HG02610 (cell line): ENCODE measurements around the gene REG1B.

ENCODE experiments used
- ATAC-seq: cut with Tn5 transposase; IDR thresholded peaks from one replicate; pipeline ENCODE4 v1.9.1; 2021; ENCODE audit warnings: mild to moderate bottlenecking, moderate library complexity; ENCODE audit not compliant: unreplicated experiment

REG1B gene, protein sequence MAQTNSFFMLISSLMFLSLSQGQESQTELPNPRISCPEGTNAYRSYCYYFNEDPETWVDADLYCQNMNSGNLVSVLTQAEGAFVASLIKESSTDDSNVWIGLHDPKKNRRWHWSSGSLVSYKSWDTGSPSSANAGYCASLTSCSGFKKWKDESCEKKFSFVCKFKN

DNA sequence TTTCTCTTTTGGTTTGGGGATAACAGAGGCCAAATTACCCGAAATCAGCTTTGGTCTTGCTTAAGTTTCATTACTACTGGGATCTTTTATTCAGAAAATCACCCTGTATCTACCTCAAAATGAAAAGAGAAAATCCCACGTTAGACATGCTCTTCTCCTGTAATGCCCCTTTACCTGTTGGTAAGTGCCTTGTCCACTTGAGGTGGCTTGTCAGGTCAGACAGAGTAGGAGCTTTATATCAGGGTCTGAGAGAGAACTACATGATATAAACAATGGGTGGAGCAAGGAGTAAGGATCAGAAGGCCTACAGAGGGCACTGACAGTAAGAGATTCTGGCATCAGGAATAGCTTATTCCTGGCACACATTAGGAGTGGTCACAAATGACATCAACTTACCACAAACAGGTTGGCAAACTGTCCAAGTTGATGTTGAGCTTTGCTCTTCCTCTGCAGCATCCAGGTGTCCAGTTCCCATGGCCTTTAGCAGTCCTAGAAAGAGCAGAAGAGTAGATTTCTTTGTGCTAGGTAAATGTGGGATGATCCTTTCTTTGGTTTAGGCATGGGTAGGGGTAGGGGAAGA is at the start of gene REG1B:
TSS of gene REG1B (minus strand) at position 209 of the 580 bp plus-strand sequence. CDS start 381 bp downstream, outside the sequence.
- no peak for ATAC-seq

DNA sequence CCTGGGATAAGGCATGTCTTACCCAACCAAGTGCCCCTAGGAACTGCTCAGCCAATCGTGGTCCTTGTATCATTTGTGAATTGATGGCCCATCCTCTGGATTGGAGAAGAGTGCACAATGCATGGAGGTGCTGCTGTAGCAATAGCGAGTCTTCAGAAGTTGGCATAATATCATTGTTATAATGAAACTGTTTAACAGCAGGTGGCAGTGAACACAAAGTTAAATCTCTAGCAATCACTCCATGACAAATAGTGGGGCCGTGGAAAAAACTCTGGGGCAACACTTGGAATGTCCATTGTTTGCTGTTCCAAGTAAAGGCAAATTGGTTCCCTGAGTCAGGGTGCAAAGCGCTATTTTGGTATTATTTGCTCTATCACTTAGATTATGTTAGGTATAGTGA is 43.9 kb upstream of the REG1B start:
- no peak for ATAC-seq

DNA sequence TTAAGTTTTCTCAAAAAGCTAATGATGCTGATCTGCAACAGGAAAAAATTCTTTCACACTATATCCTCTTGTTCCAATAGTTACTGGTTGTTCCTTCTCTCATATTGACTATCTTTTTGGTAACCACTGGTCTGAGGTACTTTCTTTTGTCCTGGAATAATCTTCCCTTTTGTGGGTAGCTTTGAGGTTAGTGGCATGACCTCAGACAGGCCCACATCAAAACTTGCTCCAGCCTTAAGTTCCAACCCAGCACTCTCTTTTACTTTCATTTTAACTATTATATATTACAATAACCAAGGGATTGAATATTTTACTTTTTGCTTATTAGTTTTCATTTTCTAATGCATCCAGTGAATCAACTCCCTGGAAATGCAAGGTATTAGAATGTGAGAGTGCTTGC is 42.0 kb upstream of the REG1B start:
- ATAC-seq = no peak

DNA sequence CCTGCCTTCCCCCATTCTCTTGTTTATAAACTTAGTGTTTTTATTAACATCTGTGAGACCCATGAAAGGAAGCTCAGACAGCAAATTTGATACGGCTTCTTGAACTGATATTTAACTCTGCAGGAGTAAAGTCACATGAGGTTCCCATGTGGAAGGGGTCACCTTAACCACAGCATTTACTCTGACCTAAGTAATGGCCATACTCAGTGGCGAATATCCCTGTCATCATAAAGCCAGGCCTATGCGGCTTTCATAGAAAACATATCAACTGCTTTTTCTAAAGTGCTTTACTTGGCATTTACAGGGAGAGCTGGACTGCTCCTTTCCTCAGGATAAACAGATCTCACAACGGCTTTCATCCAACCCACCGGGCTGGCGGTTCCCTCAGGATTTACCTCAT is 41.5 kb upstream of the REG1B start:
- ATAC-seq = no peak

DNA sequence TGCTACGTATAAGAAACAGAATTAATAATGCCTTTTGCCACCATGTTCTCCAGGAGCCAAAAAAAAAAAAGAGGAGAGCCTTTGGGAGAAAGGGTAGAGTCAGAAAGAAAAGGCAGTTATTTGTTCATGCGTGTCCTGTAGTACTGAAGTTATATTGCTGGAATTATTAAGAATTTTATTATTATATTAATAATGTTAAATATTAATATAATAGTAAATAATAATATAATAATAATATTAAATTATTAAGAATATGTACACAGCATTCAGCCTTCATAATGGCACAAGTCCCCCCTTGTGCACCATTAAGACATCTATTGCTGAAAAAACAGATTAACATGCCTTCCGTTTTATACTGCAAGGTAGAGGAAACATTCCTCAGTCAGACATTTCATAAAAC is 40.6 kb upstream of the REG1B start:
- no peak for ATAC-seq

DNA sequence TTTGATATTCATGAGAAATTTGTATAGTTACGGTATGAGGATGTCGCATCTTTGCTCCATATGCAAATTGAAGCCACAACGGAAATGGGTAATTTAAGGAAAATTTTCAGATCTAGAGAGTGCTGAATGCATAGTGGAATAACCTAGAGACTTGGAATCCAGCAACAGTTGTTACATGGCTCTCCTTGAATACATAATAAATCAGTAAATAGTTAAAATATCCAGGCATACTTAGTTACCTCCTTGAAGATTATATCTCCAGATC is 37.9 kb upstream of the REG1B start:
- no peak for ATAC-seq

DNA sequence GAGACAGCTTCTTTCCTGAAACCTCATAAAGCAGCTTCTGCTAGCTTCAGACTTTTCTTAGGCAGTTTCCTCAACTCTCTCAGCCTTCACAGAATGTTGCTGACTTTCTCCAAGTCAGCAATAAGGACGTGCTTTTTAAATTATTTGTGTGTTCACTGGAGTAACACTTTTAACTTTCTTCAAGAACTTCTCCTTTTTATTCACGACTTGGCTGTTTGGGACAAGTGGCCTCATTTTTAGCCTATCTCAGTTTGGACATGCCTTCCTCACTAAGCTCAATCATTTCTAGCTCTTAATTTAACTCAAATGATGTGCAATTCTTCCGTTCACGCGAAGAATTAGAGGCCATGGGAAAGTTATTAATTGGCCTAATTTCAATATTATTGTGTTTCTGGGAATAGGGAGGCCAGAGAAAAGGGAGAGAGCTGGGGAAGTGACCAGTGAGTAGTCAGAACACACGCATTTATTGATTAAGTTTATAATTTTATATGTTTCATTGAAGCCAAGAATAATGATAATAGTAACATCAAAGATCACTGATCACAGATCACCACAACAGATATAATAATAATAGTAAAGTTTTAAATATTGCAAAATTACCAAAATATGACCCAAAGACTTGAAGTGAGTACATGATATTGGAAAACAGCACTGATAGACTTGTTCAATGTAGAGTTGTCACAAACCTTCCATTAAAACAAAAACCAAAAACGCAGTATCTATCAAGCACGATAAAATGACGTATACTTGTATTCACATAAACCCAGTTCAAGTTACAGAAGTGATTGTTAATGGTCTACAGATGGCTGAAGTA is 37.3 kb upstream of the REG1B start:
- no peak for ATAC-seq

DNA sequence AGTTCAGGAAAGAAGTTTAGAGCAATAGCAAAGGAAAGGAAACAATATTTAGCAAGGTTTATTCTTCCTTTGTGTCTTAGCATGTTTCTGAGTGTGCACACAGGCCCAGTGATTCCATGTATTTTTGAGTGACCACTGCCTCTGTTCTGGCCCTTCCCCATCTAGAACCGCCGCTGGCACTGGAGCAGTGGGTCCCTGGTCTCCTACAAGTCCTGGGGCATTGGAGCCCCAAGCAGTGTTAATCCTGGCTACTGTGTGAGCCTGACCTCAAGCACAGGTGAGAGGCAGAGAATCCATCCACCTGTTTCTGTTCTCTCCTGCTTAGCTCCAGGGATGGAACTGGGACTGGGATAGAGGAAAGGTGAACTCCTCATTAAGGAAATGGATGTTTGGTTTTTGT is 34.9 kb upstream of the REG1B start:
- no peak for ATAC-seq

DNA sequence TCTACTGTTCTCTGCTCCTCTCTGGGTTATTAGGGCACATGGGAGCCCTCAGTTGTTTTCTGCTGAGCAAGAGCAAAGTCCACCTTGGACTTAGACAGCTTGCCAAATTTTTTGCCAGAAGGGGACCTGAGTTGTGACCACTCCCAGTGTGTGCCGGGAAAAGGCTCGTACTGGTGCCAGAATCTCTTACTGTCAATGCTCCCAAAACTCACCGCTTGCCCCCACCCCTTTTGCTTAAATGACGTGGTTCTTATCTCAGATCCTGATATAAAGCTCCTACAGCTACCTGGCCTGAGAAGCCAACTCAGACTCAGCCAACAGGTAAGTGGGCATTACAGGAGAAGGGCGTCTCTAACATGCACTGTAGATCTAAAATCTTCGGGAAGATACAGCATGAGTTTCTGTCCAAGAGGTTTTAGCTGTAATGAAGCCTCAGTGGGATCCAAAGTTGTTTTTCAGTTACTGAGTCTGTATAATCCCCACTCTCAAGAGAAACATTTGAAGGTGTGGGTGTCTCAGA is 32.5 kb upstream of the REG1B start, which contains the start of gene REG1A:
TSS of gene REG1A (plus strand) at position 295 of the 520 bp plus-strand sequence. CDS start 374 bp downstream, outside the sequence.
- ATAC-seq = no peak

DNA sequence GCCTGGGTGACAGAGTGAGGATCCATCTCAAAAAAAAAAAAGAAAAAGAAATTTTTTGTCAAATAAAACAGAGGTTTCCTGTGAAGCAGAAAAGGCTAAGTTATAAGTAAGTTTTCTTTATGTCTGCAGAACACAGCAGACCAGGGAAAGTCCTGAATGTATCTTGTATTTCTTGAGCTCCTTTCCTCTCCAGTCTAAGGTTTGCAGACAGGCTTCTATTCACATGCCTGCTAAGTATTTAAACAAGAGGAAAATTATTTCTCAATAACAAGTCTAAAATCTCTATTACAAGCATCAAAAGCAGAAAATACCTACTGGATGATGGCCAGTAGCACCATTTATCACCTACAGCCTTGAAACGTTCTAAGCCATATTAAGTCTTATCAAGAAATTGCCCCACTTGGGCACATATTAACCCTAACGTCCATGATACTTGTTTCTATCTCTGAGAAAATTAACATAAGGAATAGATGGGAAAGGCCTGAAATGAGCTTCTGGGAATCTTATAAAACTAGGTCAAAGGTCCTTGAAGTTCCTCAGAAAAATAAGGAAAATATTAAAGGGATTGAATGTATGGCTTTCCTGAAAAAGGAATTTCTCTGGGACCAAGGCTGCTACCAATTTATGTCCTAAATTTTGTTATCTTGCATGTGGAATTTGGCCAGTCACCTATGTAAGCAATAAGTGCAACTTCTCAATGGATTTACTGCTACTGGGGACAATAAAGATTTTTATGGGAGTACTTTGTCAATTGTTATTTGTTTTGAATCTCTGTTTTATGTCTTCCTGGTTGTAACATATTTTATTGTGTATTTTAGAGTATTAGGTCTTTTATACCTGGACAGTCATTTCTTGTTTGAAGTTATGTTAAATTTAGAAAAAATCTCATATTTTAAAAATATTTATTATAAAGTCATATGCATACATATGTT is 29.5 kb upstream of the REG1B start:
- ATAC-seq = no peak

DNA sequence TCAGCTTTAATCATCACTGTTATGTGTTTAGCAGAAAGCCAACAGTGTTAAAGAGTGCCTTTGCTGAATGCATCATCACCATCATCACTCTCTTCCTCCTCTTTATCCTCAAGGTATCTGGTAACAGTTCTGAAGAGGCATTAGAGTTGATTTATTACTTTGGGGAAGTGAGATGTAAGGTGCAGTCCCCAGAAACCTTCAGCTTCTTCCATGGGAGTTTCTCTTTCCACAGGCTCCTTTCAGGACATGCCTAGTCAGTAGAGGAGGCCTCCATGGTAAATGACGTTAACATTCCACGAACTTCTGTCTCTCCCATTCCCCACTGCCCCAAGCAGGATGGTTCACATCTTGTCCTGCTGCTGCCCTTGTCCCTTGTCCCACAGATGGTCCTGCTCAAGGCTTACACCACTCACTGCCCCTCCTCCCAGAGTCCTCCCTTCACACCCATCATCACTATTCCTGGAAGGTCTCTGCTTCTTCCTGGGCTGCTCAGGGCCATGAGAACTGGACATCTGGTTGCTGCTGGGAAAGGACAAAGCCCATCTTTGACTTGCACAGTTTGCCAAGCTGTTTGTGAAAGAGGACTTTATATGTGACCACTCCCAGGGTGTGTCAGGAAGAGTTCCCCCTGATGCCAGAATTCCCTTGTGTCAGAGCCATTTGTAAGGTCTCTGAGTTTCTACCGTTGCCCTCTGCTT is 27.2 kb upstream of the REG1B start:
- ATAC-seq = no peak

DNA sequence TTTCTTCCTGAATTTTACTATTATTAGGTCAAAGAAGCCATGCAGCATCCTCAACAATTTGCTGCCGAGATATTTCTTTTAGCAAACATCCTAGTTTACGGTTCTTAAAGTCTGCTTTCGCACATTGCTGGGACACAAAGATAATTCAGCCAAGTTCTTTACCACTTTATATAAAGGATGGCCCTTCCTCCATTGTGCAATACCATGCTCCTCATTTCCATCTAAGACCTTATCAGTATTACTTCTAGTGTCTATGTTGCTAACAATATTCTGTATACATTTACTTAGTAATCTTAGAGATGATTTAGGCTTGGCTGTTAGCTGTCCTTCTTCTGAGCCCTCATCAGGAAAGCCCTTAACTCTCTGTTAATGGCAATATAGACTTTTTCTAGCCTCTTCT is 24.5 kb upstream of the REG1B start:
- no peak for ATAC-seq

DNA sequence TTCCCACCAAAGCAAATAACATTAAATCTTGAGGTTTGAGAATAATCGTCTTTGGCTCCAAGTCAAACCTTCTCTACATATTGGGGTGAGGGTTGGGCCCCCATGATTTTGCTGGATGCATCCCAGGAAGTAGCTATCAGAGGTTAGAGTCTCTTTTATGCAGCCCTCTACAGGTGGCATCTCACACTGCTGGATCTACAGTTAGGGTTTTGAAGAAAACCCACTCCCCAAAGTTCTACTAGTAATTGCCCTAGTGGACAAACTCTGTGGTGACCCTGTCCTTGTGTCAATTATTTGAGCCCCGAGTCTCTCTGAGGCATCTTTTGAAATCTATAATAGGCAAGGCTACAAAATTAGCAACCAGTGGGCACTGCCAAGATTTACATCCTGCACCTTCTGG is 17.5 kb upstream of the REG1B start:
- ATAC-seq = no peak

DNA sequence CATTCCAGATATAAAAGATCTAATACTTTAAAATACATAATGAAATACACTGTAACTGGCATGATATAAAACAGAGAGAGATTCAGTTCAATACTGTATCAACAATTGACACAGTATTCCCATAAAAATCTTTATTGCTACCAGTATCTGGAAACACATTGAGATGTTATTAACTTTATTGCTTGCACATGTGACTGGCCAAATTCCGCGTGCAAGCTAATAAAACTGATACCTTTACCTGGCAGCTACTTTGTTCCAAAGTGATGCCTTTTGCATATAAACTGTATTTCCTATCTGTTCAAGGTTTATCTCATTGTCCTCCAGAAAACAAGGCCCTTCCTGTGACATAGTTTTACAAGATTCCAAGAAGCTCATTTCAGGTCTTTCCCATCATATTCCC is 15.4 kb upstream of the REG1B start:
- no peak for ATAC-seq

DNA sequence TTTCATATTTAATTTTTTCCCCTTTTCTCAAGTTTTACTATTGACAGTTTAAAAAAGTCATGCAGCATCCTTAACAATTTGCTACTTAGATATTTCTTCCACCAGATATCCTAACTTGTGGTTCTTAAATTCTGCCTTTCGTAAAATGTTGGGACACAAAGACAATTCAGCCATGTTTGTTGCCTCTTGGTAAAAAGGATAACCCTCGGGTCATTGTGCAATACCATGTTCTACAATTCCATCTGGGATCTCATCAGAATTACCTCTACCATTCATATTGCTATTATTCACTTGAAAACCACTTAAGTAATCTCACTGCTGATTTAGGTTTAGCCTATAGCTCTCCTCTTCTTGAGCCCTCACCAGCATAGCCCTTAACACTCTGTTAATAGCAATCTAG is 13.2 kb upstream of the REG1B start:
- no peak for ATAC-seq

DNA sequence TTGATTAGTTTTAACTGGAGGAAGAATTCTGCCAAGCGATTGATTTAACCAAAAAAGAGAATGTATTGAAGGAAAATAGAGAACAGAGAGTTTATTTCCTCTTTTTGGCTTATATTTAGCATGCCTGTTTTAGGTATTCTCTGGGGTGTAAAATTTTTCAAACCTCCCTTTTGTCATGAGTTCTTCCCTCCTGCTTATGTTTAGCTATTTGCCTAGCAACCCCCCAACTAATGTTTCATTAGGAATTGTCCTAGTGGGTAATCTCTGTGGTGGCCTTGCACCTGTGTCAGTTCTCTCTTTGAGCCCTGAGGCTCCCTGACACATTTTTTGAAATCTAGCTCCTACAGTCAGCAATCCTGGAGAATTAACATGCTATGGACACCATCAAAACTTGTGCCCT is 12.5 kb upstream of the REG1B start:
- ATAC-seq = no peak

DNA sequence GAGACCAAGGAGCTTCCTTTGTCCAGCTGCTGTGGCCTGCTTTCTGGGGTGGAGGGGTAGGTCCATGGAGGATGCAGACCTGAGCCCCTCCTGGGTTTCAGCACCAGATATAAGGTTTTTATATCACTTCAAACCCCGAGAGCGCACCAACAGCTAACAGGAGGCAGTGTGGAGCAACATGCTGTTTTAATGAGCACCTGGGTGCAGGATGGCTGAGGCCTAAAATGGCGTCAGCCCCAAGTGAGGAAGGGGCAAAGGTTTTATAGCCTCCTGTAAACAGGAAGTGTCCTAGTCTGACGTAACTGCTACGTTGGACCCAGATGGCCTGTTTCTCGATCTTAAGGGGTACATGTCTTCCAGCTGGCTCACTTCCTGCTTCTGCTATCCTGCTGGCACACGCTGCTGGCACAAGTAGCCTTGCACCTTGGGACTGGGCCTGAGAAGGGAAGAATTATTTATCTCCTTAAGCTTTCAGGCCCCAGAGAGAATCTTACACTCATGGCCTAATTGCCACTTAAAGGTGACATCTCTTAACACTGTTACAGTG is 11.4 kb upstream of the REG1B start:
- ATAC-seq = no peak

DNA sequence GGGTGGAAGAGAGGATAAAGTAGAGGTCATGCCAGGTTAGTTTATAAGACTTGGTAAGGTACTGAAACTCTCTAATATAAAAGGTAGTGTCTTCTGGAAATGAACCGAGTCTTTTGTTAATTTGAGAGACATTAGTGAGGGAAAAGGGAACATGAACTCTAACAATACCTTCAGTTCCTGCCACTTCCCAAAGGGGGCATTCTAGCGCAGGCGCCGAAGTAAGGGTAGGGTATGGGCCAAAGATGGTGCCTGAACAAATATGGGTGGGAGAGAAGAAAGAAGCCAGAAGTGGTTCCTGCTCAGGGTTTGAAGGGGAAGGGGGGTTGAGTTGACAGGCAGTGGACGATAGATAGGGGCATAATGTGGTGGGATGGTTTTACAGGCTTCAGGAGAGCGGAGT is 10.1 kb upstream of the REG1B start:
- ATAC-seq = no peak

DNA sequence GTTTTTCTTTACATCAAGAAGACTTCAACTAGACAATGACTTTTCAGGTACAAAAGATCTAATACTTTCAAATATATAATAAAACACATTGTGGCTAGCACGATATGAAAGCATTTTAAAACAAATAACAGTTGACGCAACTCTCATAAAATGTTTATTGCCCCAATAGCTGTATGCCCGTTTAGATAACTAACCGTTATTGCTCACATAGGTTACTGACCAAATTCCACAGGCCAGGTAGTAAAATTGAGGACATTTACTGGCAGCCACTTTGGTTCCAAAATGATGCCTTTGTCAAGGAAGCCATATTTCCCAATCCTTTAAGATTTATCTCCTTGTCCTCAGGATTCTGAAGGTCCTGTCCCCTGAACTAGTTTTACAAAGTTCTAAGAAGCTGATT is 2.9 kb upstream of the REG1B start:
- no peak for ATAC-seq

DNA sequence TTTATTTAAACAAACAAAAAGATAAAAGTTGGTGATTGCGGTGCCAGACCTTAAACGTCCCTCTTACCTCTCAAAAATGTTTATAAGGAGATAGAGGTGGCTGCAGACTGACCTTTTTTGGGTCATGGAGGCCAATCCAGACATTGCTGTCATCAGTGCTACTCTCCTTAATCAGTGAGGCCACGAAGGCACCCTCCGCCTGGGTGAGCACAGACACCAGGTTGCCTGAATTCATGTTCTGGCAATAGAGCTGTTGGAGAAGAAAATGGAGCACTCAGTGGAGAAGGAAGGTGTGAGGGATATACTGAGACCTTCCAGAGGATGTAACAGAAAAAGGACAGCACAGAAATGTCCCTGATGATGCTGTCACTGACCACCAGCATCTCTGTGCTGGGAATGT is 1.5 kb downstream of the REG1B start:
- ATAC-seq = no peak
